Stimulated activated CD8-positive, alpha-beta memory T cell treated with anti-CD3 and anti-CD28 coated beads, Interleukin-15, amount 100 ng/mL, for 4 hours (primary cell): ENCODE measurements around the gene HOXC13.

ENCODE experiments used
- DNase-seq, 2 donors: peaks; one replicate each; pipeline ENCODE4 v3.0.0-alpha.2; 2020; ENCODE audit warnings: low read depth in 2 of 2

HOXC13 gene

GRCh38 chr12:53982648-53983567 is 44.3 kb downstream of the HOXC13 start:
- no peak for DNase-seq

- DNase-seq = no peak
Observed at GRCh38 chr12:53983568-53983949, 44.9 kb downstream of the HOXC13 start.

- no peak for DNase-seq
Observed at GRCh38 chr12:53983950-53984572, 45.4 kb downstream of the HOXC13 start.

GRCh38 chr12:53984901-53985691 is 46.5 kb downstream of the HOXC13 start, which contains the start of gene HOXC10:
HOXC10 (plus strand) TSS chr12:53985146; CDS start chr12:53985260, 114 bp downstream.
- DNase-seq = peak; percentile 41 to 64

DNA sequence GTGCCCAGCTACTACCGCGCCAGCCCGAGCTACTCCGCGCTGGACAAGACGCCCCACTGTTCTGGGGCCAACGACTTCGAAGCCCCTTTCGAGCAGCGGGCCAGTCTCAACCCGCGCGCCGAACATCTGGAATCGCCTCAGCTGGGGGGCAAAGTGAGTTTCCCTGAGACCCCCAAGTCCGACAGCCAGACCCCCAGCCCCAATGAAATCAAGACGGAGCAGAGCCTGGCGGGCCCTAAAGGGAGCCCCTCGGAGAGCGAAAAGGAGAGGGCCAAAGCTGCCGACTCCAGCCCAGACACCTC is 47.0 kb downstream of the HOXC13 start:
- no peak for DNase-seq

- DNase-seq = no peak
Observed at GRCh38 chr12:53985994-53986685, 47.5 kb downstream of the HOXC13 start.

- DNase-seq = no peak
Observed at GRCh38 chr12:53986686-53987483, 48.3 kb downstream of the HOXC13 start.

DNA sequence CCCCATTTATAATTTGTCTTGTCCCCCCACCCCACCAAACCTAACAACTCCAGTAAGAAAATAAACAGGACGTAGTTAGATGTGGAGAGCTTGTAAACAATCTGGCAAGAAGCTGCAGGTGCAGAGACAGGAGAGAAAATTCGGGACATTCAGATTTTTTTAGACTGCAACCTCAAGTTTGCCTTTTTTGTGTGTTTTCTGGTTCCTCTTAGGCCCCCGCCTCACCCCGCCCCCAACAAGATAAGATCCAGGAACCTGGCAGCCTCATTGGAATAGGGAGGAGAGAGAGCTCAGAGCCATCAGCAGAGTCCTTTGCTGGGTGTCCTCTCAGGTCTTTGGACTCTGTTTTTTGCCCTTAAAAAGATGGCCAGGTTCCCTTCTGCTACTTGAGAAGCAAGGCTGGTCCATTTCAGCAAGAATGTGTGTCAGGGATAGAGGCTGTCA is 49.2 kb downstream of the HOXC13 start:
- DNase-seq = no peak

GRCh38 chr12:53988541-53989226 is 50.1 kb downstream of the HOXC13 start:
- DNase-seq = no peak

DNA sequence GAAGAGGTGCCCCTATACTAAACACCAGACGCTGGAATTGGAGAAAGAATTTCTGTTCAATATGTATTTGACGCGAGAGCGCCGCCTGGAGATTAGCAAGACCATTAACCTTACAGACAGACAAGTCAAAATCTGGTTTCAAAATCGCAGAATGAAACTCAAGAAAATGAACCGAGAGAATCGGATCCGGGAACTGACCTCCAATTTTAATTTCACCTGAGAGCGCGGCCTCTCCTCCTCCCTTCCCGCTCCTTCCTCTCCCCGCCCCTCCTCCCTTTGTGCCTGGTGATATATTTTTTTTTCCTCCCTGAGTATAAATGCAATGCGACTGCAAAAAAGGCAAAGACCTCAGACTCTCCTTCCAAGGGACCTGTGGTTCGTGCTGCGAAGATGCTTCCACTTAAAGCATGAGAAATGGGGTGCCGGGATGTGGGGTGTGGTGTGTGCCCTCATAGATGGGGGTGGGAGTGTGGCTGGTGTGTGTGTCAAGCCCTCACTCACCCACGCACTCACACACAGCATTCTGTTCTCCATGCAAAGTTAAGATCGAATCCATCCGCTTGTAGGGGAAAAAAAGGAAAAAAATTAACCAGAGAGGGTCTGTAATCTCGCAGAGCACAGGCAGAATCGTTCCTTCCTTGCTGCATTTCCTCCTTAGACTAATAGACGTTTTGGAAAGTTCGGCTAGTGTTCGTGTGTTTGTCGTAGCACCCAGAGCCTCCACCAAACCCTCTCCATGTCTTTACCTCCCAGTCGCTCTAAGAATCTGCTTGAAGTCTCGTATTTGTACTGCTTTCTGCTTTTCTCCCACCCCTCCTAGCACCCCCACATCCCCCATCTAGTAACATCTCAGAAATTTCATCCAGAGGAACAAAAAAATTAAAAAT is 50.8 kb downstream of the HOXC13 start:
- no peak for DNase-seq

DNA sequence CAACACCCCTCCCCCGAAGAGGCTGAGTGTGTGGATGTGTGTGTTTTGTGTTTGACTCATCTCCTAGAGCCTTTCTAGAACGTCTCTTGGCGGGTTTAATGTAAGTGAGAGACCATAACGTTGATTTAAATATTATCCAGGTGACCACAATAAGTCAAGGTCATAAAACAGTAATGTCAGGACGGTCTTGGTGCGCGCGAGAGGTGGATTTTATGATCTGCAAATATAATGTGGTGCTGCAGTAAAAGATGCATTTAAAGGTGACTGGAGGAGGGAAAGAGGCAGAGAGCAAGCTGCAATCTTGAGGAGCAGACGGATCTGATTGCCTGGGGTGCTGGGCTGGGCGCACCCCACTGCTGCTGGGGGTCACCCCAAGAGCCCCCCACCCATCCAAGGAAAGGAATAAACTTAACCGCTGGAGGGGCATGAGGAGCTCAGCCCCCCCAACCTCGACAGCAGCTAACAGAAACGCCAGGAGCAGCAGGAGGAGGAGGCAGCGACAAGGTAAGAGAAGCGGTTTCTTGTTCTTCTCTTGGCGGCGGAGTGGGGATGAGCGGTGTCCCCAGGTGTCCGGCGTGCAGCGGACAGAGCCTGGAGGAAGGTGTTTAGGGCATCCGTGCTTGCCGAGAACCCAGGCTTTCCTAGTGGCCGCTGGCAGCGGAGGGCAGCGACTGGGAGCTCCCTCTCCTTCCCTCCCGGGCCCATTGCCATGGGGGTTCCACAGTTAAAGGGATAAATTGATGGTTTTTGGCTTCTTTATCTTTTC is 51.9 kb downstream of the HOXC13 start:
- no peak for DNase-seq

DNA sequence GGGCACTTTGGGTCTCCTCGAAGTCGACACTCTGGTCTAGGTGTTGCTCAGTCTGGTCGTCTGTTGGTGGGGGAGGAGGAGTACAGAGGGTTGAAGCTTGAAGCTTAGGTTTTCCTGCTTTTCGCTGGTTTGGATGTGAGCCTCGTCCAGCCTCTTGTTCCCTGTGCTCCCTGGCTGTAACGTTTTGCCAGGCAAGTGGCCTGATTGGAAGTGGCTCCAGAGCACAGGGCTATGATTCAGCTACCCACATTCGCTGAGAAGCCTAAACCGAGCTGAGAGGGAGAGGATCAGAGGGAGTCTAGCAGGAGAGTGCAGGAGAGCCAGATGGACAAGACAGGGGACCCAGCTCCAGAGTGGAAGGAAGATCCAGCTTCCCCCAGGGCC is 52.4 kb downstream of the HOXC13 start:
- no peak for DNase-seq

- no peak for DNase-seq
Observed at GRCh38 chr12:53992377-53992889, 53.8 kb downstream of the HOXC13 start.

DNA sequence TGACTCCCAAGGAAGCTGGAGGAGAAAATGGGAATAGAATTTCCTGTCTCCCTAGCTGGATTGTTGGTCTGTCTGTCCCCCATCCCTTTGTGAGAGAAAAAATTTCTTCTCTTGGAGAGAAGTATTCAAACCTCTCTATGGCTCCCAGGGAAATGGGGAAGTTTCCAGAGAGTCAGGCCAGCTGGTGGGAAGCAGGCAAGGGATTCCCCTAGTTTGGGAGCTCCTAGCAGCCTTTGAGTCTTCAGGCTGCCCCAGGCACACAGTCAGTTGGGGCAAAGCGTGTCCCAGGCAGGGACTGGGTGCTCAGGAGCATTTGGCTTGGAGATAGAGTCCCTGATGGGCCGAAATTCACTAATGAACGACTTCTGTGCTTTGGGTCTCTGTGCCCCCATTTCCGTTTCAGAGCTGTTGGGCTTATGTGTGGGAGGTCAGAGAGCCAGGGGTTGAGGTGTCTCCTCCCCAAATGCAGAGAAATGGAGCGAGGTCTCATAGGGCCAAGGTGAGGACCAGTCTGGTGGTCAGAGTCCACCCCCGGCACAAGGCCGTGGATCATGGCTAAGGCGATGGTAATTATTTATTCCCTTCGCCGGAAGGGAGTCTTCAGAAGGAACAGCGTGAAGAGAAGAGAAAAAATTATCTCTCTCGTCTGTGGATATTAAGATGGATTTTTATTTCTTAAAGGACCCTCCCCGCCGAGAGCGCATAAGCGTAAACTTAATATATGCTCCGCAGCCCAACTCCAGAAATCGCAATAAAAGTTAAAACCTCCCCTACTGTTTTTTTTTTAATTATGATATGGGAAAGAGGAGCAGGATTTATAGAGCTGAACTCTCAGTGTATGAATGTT is 54.8 kb downstream of the HOXC13 start:
- no peak for DNase-seq

GRCh38 chr12:53994009-53994263 is 55.3 kb downstream of the HOXC13 start:
- DNase-seq = no peak

DNA sequence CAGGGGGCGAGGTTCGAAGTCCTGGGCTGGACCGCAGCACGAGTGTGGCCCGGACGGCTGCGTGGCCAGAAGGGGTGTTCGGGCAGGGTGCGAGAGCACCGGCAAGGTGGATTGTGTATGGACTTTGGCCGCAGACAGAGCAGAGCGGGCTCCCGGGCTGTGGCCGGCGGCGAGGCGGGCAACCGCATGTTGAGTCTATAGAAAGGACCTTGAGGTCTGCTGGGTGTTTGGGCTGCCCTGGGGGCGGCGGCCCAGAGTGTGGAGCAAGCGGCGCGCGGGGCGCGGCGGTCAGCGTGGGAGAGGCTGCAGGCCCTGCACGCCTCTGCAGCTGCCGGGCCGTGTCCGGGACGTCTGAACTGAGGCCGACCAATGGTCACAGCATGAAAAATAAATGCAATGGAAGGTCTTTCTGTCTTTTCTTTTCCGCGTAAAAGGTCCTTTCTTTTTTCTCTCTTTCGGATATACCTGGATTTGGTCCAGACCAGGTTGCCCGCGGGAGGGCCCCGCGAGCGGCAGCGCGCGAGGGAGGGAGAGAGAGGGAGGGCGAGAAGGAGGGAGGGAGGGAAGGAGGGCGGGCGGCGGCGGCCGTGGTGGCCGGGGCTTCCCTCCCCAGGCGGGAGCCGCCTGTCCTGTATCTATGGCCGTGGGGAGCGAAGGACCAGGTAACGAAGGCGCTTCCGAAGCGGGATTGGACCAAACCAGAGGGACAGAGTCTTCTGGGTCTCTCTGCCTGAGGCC is 55.8 kb downstream of the HOXC13 start:
- DNase-seq = no peak

GRCh38 chr12:53995002-53995377 is 56.4 kb downstream of the HOXC13 start:
- no peak for DNase-seq
